ENCODE results near the gene PIP4K2B.

DNA sequence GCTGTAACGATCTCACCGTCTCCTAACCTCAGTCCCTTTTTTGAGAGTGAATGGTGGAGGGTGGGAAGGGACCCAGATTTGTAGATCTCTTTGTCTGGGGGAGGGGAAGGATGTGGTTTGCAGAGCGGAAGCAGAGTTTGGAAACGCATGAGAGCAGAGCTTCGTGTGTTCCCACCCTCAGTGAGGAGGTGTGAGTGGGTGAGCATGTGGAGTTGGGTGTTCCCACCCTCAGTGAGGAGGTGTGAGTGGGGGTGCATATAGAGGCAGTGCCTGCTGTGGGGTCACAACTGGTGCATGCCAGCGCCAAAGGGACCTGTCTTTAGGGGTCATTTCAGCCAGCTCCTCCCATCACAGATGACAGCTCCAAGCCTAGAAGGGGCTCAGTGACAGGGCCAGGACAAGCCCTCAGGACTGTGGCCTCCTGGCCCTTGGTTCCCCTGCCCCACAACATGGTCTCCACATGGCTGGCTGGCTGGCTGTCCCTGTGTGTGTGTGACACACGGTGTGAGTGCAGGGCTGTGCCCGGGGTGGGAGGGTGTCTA is 71.0 kb downstream of the PIP4K2B start:
- TF ChIP-seq POLR2AphosphoS5 (IDR thresholded peaks at IDR 0.05; ENCODE audit: insufficient read depth in 1 of 2, low read depth in 1 of 2) (peak in 1 of 2 donors; percentile 11), POLR2A (IDR thresholded peaks at IDR 0.05) (no peak)
- TF ChIP-seq, protein P1, sequence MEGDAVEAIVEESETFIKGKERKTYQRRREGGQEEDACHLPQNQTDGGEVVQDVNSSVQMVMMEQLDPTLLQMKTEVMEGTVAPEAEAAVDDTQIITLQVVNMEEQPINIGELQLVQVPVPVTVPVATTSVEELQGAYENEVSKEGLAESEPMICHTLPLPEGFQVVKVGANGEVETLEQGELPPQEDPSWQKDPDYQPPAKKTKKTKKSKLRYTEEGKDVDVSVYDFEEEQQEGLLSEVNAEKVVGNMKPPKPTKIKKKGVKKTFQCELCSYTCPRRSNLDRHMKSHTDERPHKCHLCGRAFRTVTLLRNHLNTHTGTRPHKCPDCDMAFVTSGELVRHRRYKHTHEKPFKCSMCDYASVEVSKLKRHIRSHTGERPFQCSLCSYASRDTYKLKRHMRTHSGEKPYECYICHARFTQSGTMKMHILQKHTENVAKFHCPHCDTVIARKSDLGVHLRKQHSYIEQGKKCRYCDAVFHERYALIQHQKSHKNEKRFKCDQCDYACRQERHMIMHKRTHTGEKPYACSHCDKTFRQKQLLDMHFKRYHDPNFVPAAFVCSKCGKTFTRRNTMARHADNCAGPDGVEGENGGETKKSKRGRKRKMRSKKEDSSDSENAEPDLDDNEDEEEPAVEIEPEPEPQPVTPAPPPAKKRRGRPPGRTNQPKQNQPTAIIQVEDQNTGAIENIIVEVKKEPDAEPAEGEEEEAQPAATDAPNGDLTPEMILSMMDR (IDR thresholded peaks at IDR 0.05), result no peak

Data from vagina (tissue), 2 donors.